D721Med (cell line): ENCODE results near the gene LARP1.

Source experiments
- DNase-seq: peaks from one replicate; pipeline ENCODE4 v3.0.0; 2011; ENCODE audit warnings: low spot score; ENCODE audit not compliant: insufficient read length
- FAIRE-seq: peaks from 2 replicates; lab custom pipeline; 2011; peaks lifted over from hg19 to GRCh38; lab: Jason Lieb, UNC
- TF ChIP-seq, protein P1 (sequence below): IDR thresholded peaks from 2 replicates; pipeline ENCODE4 v1.5.1; 2012; ENCODE audit warnings: mild to moderate bottlenecking, control low read depth; ENCODE audit not compliant: insufficient read depth; ENCODE audit errors: missing control alignments

Gene LARP1

DNA sequence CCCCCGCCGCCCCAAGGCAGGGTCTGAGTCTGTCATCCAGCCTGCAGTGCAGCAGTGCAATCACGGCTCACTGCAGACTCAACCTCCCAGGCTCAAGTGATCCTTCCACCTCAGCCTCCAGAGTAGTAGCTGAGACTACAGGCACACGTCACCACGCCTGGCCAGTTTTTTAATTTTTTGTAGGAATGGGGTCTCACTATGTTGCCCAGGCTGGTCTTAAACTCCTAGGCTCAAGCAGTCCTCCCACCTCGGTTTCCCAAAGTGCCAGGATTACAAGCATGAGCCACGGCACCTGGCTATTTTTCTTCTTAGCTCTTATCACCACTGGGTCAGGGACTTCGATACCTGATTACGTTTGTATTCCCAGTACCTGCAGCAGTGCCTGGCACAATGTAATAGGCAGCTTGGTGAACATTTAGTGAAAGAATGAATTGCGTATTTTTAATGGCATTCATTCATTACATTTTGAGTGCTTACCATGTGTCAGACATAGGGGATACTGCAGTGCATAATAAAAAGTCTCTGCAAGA is 10.3 kb downstream of the LARP1 start:
- no peak for DNase-seq
- no peak for FAIRE-seq
- TF ChIP-seq, protein P1, sequence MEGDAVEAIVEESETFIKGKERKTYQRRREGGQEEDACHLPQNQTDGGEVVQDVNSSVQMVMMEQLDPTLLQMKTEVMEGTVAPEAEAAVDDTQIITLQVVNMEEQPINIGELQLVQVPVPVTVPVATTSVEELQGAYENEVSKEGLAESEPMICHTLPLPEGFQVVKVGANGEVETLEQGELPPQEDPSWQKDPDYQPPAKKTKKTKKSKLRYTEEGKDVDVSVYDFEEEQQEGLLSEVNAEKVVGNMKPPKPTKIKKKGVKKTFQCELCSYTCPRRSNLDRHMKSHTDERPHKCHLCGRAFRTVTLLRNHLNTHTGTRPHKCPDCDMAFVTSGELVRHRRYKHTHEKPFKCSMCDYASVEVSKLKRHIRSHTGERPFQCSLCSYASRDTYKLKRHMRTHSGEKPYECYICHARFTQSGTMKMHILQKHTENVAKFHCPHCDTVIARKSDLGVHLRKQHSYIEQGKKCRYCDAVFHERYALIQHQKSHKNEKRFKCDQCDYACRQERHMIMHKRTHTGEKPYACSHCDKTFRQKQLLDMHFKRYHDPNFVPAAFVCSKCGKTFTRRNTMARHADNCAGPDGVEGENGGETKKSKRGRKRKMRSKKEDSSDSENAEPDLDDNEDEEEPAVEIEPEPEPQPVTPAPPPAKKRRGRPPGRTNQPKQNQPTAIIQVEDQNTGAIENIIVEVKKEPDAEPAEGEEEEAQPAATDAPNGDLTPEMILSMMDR: no peak

GRCh38 chr5:154766558-154767281 is 11.5 kb downstream of the LARP1 start:
- FAIRE-seq (no peak), DNase-seq (no peak)
- TF ChIP-seq, protein P1: no peak

DNA sequence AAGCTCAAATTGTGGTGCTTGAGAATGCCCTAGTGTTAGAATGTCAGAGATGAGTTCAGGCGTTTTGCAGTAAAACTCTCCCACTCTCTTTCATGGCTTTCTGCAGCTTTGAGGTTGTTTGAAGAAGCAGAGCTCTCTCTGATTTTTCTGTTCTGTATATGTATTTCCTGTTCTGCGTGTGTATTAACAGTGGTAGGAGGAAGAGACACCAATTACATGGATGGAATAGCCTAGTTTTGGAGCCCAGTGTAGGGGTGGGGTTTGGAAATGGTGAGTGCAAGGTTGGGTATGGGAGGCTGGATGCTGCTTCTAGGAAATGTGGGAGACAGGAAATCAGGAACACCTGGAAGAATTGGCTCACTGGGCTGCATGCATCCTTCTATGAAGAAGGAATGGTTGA is 12.4 kb downstream of the LARP1 start:
- TF ChIP-seq, protein P1: no peak
- no peak for FAIRE-seq

GRCh38 chr5:154768207-154768606 is 13.0 kb downstream of the LARP1 start:
- TF ChIP-seq, protein P1: no peak
- DNase-seq: no peak
- FAIRE-seq: no peak

More for the DNA sequence above, 12.4 kb downstream of the LARP1 start:
- no peak for DNase-seq

DNA sequence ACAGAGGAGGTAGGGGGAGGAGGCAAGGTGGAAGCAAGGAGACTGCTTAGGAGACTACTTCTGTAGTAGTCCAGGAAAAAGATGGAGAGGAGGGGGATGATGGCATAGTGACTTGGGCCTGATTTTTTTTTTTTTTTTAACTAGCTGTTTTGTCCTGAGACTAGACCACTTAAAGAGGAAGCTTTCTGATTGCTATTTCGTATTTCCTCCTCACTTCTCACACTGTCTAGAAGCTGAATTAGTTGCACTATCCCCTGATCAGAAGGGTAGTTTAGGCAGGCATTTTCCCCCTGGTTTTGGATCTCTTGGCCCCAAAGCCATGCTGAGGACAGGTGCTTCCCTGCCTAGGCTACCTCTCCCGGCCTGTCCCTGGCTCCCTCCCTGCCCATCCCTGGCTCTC is 14.9 kb downstream of the LARP1 start:
- DNase-seq (no peak), FAIRE-seq (no peak)
- TF ChIP-seq, protein P1: no peak

DNA sequence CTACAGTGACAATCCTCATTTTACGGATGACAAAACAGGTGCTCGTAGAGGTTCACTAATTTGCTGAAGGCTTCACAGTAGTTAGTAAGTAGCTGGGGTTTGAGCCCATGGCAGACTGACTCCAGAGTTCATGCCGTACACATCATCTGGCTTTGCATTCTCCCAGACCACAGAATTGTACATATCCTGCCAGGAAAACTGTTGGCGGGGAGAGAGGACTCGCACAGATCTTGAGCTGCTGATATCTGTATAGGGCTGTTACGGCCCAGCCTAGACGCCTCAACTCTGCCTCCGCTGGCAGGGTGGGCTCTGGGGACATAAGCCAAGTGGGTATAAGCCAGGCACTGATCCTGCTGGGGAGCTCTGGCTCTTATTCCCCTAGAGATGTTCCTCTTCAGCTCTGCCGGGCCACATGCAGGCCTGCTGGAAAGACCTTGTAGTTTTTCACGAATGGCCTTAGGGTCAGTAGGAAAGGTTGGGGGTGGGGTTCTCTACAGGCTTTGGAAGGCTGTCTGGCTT is 16.3 kb downstream of the LARP1 start:
- FAIRE-seq (no peak), DNase-seq (no peak)
- TF ChIP-seq, protein P1: peak; percentile 9

DNA sequence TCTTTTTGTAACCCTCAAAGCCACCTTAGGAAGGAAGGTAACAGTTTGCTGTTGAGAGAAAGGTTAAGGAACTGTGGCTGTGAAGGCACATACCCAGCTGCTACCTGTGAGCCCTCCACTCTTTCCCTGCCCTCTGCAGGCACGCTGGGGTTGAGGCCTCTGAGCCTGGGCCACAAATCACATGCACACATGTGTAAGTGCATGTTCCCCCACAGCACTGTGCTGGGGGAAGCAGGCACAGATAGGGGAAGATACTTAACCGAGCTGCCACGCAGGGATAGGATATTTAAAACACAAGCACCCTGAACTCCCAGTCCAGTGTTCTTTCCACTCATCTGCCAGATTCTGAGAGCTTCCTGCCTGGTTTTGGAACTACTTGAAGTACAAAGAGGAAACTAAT is 18.1 kb downstream of the LARP1 start:
- FAIRE-seq: no peak

More for the DNA sequence above, 18.1 kb downstream of the LARP1 start:
- DNase-seq: no peak
- TF ChIP-seq, protein P1: no peak
